HepG2 (cell line): ENCODE data around the gene TMEM130. TPM values are rescaled to one million over a fixed set of nuclear protein-coding genes. Genes with fewer than 3 reads are reported as not detected.

ENCODE experiments used
- ATAC-seq: fragments of 200-7000 bp; cut with Tn5 transposase; 3 replicates; pipeline ENCODE4 v1.9.1; 2020; ENCODE audit warnings: mild to moderate bottlenecking, moderate library complexity
- BruUV-seq: library from RNA; stranded (reverse); fragments of 400-500 nt; replicated peaks from 2 replicates; lab custom pipeline; 2021; lab: Mats Ljungman, UMichigan
- CTCF ChIA-PET: fragments of 300-600 bp; formaldehyde crosslinking; extraction: SDS; loops from one replicate; lab custom pipeline; 2021; ENCODE audit warnings: low total read pairs, inconsistent platforms, low intra/inter-chr PET ratio; lab: Yijun Ruan, JAX
- POLR2A ChIA-PET: fragments of 350-600 bp; sonication (Branson Sonifier 250); formaldehyde crosslinking; loops from one replicate; lab custom pipeline; 2020; ENCODE audit warnings: antibody characterized with exemption, inconsistent platforms; lab: Yijun Ruan, JAX
- DNase-seq: peaks from one replicate; pipeline ENCODE4 v3.0.0-alpha.2; 2015; ENCODE audit warnings: low spot score
- FAIRE-seq: peaks from 3 replicates; lab custom pipeline; 2011; peaks lifted over from hg19 to GRCh38; lab: Jason Lieb, UNC
- H2AFZ ChIP-seq: one replicate; pipeline ENCODE4 v1.6.1; 2011; ENCODE audit warnings: low read length, inconsistent platforms
- H3K27ac ChIP-seq: fragments of 300-600 bp; 3 replicates; pipeline ENCODE4 v1.8.0; 2011; ENCODE audit warnings: mixed run types, mild to moderate bottlenecking, mixed read lengths, low read length, inconsistent platforms; ENCODE audit not compliant: insufficient read depth; ENCODE audit errors: extremely low read length
- H3K27me3 ChIP-seq, 2 experiments: fragments of 200-600 bp in 1 of 2; 2 replicates in 1 of 2; 3 replicates in 1 of 2; pipeline versions ENCODE4 v1.6.0 to v1.8.0; 2011; ENCODE audit warnings: low read length in 2 of 2, mild to moderate bottlenecking in 2 of 2, moderate library complexity in 2 of 2, inconsistent platforms in 1 of 2; ENCODE audit not compliant: insufficient read depth in 2 of 2, control insufficient read depth in 1 of 2
- H3K36me3 ChIP-seq, 2 experiments: fragments of 200-600 bp in 1 of 2; replicated peaks in 1 of 2; 2 replicates in 1 of 2; 3 replicates in 1 of 2; pipeline versions ENCODE4 v1.5.1 to v1.8.0; 2011; ENCODE audit warnings: low read length in 2 of 2, inconsistent platforms in 1 of 2; ENCODE audit not compliant: insufficient read depth in 2 of 2, control insufficient read depth in 1 of 2
- H3K4me1 ChIP-seq: 2 replicates; pipeline ENCODE4 v1.5.1; 2012; ENCODE audit warnings: low read length, inconsistent platforms; ENCODE audit not compliant: insufficient read depth
- H3K4me2 ChIP-seq: 2 replicates; pipeline ENCODE4 v1.6.0; 2011; ENCODE audit warnings: low read depth, low read length, inconsistent platforms
- H3K4me3 ChIP-seq, 3 experiments: fragments of 200-600 bp in 1 of 3; sonication (generic), shearing (Covaris generic) in 1 of 3; replicated peaks in 1 of 3; 2 replicates each; pipeline ENCODE4 v1.5.1; 2011 to 2016; ENCODE audit warnings: low read length in 3 of 3, inconsistent platforms in 2 of 3, low read depth in 2 of 3, mild to moderate bottlenecking in 2 of 3, control low read depth in 1 of 3, mixed read lengths in 1 of 3; ENCODE audit not compliant: insufficient read depth in 1 of 3
- H3K79me2 ChIP-seq: one replicate; pipeline ENCODE4 v1.6.1; 2011; ENCODE audit warnings: low read length, inconsistent platforms; ENCODE audit not compliant: insufficient read depth
- H3K9ac ChIP-seq: 2 replicates; pipeline ENCODE4 v1.6.0; 2011; ENCODE audit warnings: mild to moderate bottlenecking, low read depth, low read length, inconsistent platforms; ENCODE audit not compliant: insufficient read depth
- H3K9me3 ChIP-seq: 2 replicates; pipeline ENCODE4 v1.5.1; 2012; ENCODE audit warnings: mild to moderate bottlenecking, low read length
- H4K20me1 ChIP-seq: 2 replicates; pipeline ENCODE4 v1.6.0; 2011; ENCODE audit warnings: inconsistent platforms, mild to moderate bottlenecking, low read length, moderate library complexity; ENCODE audit not compliant: insufficient read depth
- FOXM1 ChIP-seq: sonication (generic); formaldehyde crosslinking; IDR thresholded peaks from 2 replicates; pipeline ENCODE4 v1.5.0; 2020; ENCODE audit warnings: missing genetic modification reagents
- GMEB1 ChIP-seq: sonication (generic); formaldehyde crosslinking; IDR thresholded peaks from 2 replicates; pipeline ENCODE4 v1.5.1; 2020; ENCODE audit warnings: missing genetic modification reagents, mild to moderate bottlenecking, borderline replicate concordance
- HINFP ChIP-seq: sonication (generic); formaldehyde crosslinking; IDR thresholded peaks from 2 replicates; pipeline ENCODE4 v1.4.0; 2020; ENCODE audit warnings: low read depth, mild to moderate bottlenecking, missing genetic modification reagents
- MED13 ChIP-seq: sonication (generic); formaldehyde crosslinking; IDR thresholded peaks from 2 replicates; pipeline ENCODE4 v1.5.0; 2020; ENCODE audit warnings: missing genetic modification reagents
- POGK ChIP-seq: sonication (generic); formaldehyde crosslinking; conservative IDR thresholded peaks from 2 replicates; pipeline ENCODE4 v1.8.0; 2022; ENCODE audit warnings: mild to moderate bottlenecking, moderate library complexity, missing genetic modification reagents
- REL ChIP-seq: sonication (generic); formaldehyde crosslinking; conservative IDR thresholded peaks from 2 replicates; pipeline ENCODE4 v1.8.0; 2022; ENCODE audit warnings: mild to moderate bottlenecking, missing genetic modification reagents, moderate library complexity
- SOX13 ChIP-seq, 3 experiments: fragments of 450-650 bp in 1 of 3; sonication (generic) in 1 of 3; formaldehyde crosslinking in 1 of 3; IDR thresholded peaks in 2 of 3; conservative IDR thresholded peaks in 1 of 3; 2 replicates each; pipeline versions ENCODE4 v1.5.0 to v1.6.1; 2016 to 2020; ENCODE audit warnings: antibody characterized with exemption in 1 of 3, mild to moderate bottlenecking in 1 of 3, missing compliant biosample characterization in 1 of 3, missing genetic modification reagents in 1 of 3, moderate library complexity in 1 of 3
- UBTF ChIP-seq: sonication (generic); formaldehyde crosslinking; IDR thresholded peaks from 2 replicates; pipeline ENCODE4 v1.4.0; 2020; ENCODE audit warnings: mild to moderate bottlenecking, missing genetic modification reagents
- ZFP1 ChIP-seq: IDR thresholded peaks from 2 replicates; pipeline ENCODE4 v1.6.1; 2016
- ZNF17 ChIP-seq: sonication (generic); formaldehyde crosslinking; IDR thresholded peaks from 2 replicates; pipeline ENCODE4 v1.5.0; 2020; ENCODE audit warnings: mild to moderate bottlenecking, missing genetic modification reagents
- ZNF274 ChIP-seq: sonication (generic); formaldehyde crosslinking; IDR thresholded peaks from 2 replicates; pipeline ENCODE4 v1.5.1; 2020; ENCODE audit warnings: mild to moderate bottlenecking, missing genetic modification reagents
- ZNF280B ChIP-seq: sonication (generic); formaldehyde crosslinking; IDR thresholded peaks from 2 replicates; pipeline ENCODE4 v1.5.0; 2020; ENCODE audit warnings: missing genetic modification reagents, mild to moderate bottlenecking, borderline replicate concordance
- ZNF660 ChIP-seq: sonication (generic); formaldehyde crosslinking; IDR thresholded peaks from 2 replicates; pipeline ENCODE4 v1.5.1; 2020; ENCODE audit warnings: mild to moderate bottlenecking, low read depth, missing genetic modification reagents, borderline replicate concordance
- ZNF674 ChIP-seq: sonication (generic); formaldehyde crosslinking; IDR thresholded peaks from 2 replicates; pipeline ENCODE4 v1.5.0; 2020; ENCODE audit warnings: low read depth, mild to moderate bottlenecking, missing genetic modification reagents
- ZNF782 ChIP-seq: sonication (generic); formaldehyde crosslinking; IDR thresholded peaks from 2 replicates; pipeline ENCODE4 v1.4.0; 2020; ENCODE audit warnings: missing genetic modification reagents, mild to moderate bottlenecking, borderline replicate concordance
- WGBS: methylation state at CpG from one replicate; pipeline ENCODE4 v1.1.6; 2017; ENCODE audit warnings: low lambda C conversion rate; 5-methylcytosine and 5-hydroxymethylcytosine counted together
- in situ Hi-C: cut with HindIII; loops from 2 replicates; pipeline ENCODE4 v1.10.0; 2017; ENCODE audit warnings: low pct_unique_long_range_greater_than_20kb; ENCODE audit not compliant: extremely low pct_ligation_motif_present
- intact Hi-C: fragments of 100-400 bp; cut with micrococcal nuclease; formaldehyde crosslinking; loops from one replicate; pipeline ENCODE4 v1.10.0; 2022; ENCODE audit not compliant: unreplicated experiment
- polyA plus RNA-seq, 8 experiments: library from polyadenylated mRNA; depleted of rRNA in 3 of 8; stranded (reverse) in 7 of 8; unstranded in 1 of 8; fragments of >200 nt; fragmentation: Illumina TruSeq in 4 of 8; extraction: Trizol in 4 of 8; gene quantifications; 2 replicates each; pipeline versions ENCODE4 v1.2.1 to v1.2.3, GENCODE V29; 2011 to 2016; ENCODE audit warnings: low read depth in 4 of 8, missing spikeins in 1 of 8, mixed read lengths in 1 of 8; ENCODE audit not compliant: insufficient read depth in 1 of 8
- total RNA-seq, 5 experiments: library from RNA; depleted of rRNA; stranded (reverse); fragments of >200 nt; fragmentation: Illumina TruSeq; extraction: Trizol; gene quantifications; 2 replicates each; pipeline ENCODE4 v1.2.3, GENCODE V29; 2016; ENCODE audit warnings: low read depth in 1 of 5

Gene TMEM130
- total and polyA plus RNA-seq, 2 of the 13 experiments (the other 11 are each of a cell fraction or from before 2014, with no cell fraction given): not detected

- TF ChIP-seq POGK (CRISPR knock-in tag) (no peak), ZNF280B (no peak), MED13 (CRISPR knock-in tag) (no peak), SOX13 (IDR thresholded peaks at IDR 0.05) (no peak), SOX13 (CRISPR knock-in tag; conservative IDR thresholded peaks at IDR 0.05 in 1 of 2, IDR thresholded peaks at IDR 0.05 in 1 of 2) (no peak), ZNF660 (no peak), FOXM1 (no peak)
Measured at GRCh38 chr7:98910427-98910826, 40.6 kb upstream of the TMEM130 start (continued).

GRCh38 chr7:98909487-98909886, 39.7 kb upstream of the TMEM130 start:
- no peak overlapping the region for H3K27ac ChIP-seq
- no peak for ATAC-seq
- H3K4me3 ChIP-seq: no peak overlapping the region
- BruUV-seq: no TSS peak
- no peaks in the 10 kb centered on the region for H3K9me3 ChIP-seq
- no peak for DNase-seq
- in situ Hi-C loops: no loop called here
- no peaks in the 10 kb centered on the region for H4K20me1 ChIP-seq
- no peak for FAIRE-seq
- H3K4me2 ChIP-seq: no peak overlapping the region
- no peaks in the 10 kb centered on the region for H3K79me2 ChIP-seq
- H3K9ac ChIP-seq: no peak overlapping the region
- no peaks in the 10 kb centered on the region for H3K27me3 ChIP-seq
- H2AFZ ChIP-seq: no peak overlapping the region
- ChIA-PET POLR2A (no interaction called here), CTCF (no interaction called here)
- H3K36me3 ChIP-seq: peaks cover 22 to 78% of the 10 kb centered on the region in 2 experiments
- WGBS: 96% methylated on average over 7 of the region's 8 CpGs
- intact Hi-C loops: no loop called here
- H3K4me1 ChIP-seq: no peaks in the 10 kb centered on the region
- TF ChIP-seq ZFP1 (CRISPR knock-in tag) (no peak), HINFP (CRISPR knock-in tag) (no peak), ZNF674 (CRISPR knock-in tag) (no peak), ZNF274 (no peak), GMEB1 (CRISPR knock-in tag) (no peak), REL (CRISPR knock-in tag) (no peak), UBTF (CRISPR knock-in tag) (no peak), ZNF782 (CRISPR knock-in tag) (no peak), ZNF17 (CRISPR knock-in tag) (no peak)
